RWPE1 (cell line): ENCODE measurements around the gene MT1F.
"Not testable (repeated sequence)": the region's sequence is repeated elsewhere in the genome, so short reads cannot be mapped to it uniquely, and the experiment has no call there.

Source experiments
- CTCF ChIA-PET: fragments of 350-600 bp; sonication (Branson Sonifier 250); formaldehyde crosslinking; extraction: SDS; loops from one replicate; lab custom pipeline; 2021; lab: Yijun Ruan, JAX
- POLR2A ChIA-PET: fragments of 400-600 bp; formaldehyde crosslinking; extraction: SDS; loops from one replicate; lab custom pipeline; 2020; ENCODE audit warnings: antibody characterized with exemption; ENCODE audit not compliant: low non-redundant PET; lab: Yijun Ruan, JAX
- DNase-seq: peaks from one replicate; pipeline ENCODE4 v3.0.0; 2012; ENCODE audit warnings: low spot score
- H3K27ac ChIP-seq: fragments of 450-650 bp; 2 replicates; pipeline ENCODE4 v1.5.1; 2017
- TF ChIP-seq, protein P1 (sequence below): fragments of 450-650 bp; conservative IDR thresholded peaks from 2 replicates; pipeline ENCODE4 v1.5.1; 2017; ENCODE audit warnings: low read depth, mild to moderate bottlenecking

The MT1F gene

DNA sequence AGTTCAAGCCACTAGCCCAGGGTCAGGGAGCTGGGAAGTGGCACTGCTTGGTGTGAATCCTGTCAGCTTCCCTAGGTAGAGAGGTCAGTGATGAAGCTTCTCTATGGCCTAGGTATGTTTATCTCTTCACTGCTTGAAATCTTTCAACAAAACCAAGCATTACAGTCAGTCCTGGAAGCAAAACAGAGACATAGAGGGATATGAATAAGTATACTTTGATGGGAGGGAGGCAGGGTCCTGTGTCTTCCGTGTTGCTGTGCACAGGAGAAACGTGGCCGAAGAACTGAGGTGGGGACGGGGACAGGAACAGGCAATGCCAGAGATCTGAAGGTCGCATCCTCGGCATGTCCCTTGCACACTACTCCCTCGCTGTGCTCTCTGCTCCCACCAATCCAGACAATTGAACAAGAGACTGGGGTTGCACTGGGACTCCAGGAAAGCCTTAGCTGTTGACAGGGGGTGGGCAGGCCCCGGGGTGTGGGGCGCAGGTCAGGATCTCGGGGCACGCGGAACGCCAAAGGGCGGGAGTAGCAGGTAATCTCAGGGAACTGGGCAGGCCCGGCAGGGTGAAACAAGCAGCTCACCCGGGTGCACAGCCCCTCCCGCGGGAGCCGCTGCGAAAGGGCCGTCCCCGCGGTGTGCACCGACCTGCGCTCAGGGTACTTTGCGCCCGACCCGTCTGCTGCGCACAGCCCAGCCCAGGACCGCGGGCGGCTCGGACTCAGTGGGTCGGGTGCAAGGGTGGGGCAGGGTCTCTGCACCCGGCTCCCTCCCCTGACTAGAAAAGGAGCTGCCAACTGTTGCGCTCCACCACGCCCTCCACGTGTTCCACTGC lies 11.5 kb downstream of the MT1F start, which contains the start of gene MT1H:
TSS of gene MT1H (plus strand) at position 810 of the 835 bp plus-strand sequence. CDS start 71 bp downstream, outside the sequence.
- ChIA-PET CTCF (no interaction called here), POLR2A (no interaction called here)
- TF ChIP-seq, protein P1, sequence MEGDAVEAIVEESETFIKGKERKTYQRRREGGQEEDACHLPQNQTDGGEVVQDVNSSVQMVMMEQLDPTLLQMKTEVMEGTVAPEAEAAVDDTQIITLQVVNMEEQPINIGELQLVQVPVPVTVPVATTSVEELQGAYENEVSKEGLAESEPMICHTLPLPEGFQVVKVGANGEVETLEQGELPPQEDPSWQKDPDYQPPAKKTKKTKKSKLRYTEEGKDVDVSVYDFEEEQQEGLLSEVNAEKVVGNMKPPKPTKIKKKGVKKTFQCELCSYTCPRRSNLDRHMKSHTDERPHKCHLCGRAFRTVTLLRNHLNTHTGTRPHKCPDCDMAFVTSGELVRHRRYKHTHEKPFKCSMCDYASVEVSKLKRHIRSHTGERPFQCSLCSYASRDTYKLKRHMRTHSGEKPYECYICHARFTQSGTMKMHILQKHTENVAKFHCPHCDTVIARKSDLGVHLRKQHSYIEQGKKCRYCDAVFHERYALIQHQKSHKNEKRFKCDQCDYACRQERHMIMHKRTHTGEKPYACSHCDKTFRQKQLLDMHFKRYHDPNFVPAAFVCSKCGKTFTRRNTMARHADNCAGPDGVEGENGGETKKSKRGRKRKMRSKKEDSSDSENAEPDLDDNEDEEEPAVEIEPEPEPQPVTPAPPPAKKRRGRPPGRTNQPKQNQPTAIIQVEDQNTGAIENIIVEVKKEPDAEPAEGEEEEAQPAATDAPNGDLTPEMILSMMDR: no peak
- H3K27ac ChIP-seq: no peak within 1 kb of the TSS
- DNase-seq: no peak

GRCh38 chr16:56669840-56670619 lies 12.3 kb downstream of the MT1F start:
- POLR2A ChIA-PET: no interaction called here
- TF ChIP-seq, protein P1: no peak
- H3K27ac ChIP-seq: no peak overlapping the region
- CTCF ChIA-PET: no interaction called here
- DNase-seq: no peak

DNA sequence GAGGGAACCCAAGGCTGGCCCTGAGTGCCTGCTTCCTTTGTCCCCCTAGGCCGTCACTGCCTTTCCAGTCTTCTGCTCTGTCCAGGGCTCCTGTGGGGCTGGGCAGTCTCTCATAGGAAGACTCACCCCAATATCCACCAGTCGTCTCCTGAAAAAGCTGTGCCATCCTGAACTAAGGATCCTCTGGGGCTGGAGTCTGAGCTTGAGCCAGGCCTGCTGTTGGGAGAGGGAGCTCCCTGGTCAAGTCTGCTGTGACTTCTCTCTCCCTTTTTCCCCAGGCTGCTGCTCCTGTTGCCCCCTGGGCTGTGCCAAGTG lies 12.8 kb downstream of the MT1F start:
- POLR2A ChIA-PET: no interaction called here
- no peak overlapping the region for H3K27ac ChIP-seq
- CTCF ChIA-PET: no interaction called here
- no peak for DNase-seq
- TF ChIP-seq, protein P1: no peak

GRCh38 chr16:56671691-56672090 lies 13.9 kb downstream of the MT1F start:
- H3K27ac ChIP-seq, DNase-seq, CTCF ChIA-PET: not testable (repeated sequence)
- POLR2A ChIA-PET: interaction anchor here (1.0 kb wide), 1 partner anchor 46 kb away, joined by 4 read pairs; the partner anchor contains the start of gene MT1E

- not testable (repeated sequence) for H3K27ac ChIP-seq, DNase-seq
- ChIA-PET POLR2A (interaction anchor here (1.0 kb wide), 1 partner anchor 47 kb away, joined by 4 read pairs; the partner anchor contains the start of gene MT1E), CTCF (interaction anchor here (2.7 kb wide), 1 partner anchor 30 kb away, joined by 13 read pairs; no protein-coding TSS in a partner anchor)
These were observed 14.4 kb downstream of the MT1F start for GRCh38 chr16:56672171-56672570.

DNA sequence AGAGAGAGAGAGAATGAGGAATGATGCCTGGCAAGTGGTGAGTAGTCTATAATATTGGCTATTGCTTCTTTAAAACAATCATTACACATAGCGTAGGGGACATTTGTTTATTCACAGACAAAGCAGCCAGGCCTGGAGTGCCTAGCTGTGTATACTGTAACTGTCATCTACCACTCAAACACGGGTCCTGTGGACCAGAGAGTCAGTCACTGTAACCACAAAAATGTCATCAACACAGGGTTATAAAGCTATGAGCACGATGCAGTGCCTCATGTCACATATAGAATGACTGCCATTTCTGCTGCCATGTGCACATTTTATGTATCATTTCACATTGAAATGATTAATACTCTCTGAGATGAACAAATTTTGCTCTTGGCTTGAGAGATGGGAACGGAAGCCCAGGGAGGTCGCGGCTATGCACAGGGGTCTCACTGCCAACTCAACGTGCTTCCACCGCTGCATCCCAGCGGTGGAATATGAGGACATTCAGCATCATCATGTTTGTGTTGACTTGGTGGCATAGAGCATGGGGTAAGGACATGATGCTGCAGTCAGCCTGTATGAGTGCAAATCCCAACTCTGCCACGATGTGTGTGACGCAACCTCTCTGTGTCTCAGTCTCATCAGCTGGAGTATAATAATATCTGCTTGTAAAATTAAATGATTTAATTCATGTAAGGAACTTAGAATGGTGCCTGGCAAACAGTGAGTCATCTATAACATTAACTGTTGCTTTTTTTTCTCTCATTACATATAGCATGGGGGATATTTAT lies 15.2 kb downstream of the MT1F start:
- CTCF ChIA-PET: interaction anchor here (0.6 to 2.7 kb wide), 2 partner anchors 29 to 54 kb away, joined by 3 to 13 read pairs; no protein-coding TSS in a partner anchor
- TF ChIP-seq, protein P1: no peak
- DNase-seq: no peak
- POLR2A ChIA-PET: no interaction called here
- H3K27ac ChIP-seq: no peak overlapping the region

DNA sequence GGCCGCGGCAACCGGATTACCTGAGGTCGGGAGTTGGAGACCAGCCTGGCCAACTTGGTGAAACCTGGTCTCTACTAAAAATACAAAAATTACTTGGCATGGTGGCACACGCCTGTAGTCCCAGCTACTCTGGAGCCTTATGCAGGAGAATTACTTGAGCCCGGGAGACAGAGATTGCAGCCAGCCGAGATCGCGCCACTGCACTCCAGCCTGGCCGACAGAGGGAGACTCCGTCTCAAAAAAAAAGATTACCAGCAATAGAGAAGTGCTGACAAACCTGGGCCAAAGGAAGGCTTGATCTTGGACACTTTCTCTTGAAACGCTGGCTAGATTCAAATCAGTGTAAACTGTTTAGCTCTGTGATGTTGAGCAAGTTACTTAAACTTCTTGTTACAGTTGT lies 16.2 kb downstream of the MT1F start:
- ChIA-PET POLR2A (no interaction called here), CTCF (interaction anchor here (0.6 to 2.7 kb wide), 8 partner anchors 28 to 335 kb away, joined by 3 to 13 read pairs (median 3); no protein-coding TSS in a partner anchor)
- H3K27ac ChIP-seq: no peak overlapping the region
- DNase-seq: no peak
- TF ChIP-seq, protein P1: no peak; the same call in 1 of the 2 replicates

- DNase-seq, H3K27ac ChIP-seq, POLR2A ChIA-PET: not testable (repeated sequence)
- CTCF ChIA-PET: interaction anchor here (0.6 to 2.7 kb wide), 5 partner anchors 27 to 207 kb away, joined by 3 to 13 read pairs (median 3); no protein-coding TSS in a partner anchor
These were observed 16.8 kb downstream of the MT1F start for GRCh38 chr16:56674570-56674969.
